HG03432 (cell line): ENCODE measurements around the gene SNRNP70.
A peak's percentile ranks its signal among the peaks of the same experiment; 100 is the strongest.

ENCODE experiments used
- ATAC-seq: cut with Tn5 transposase; IDR thresholded peaks from one replicate; pipeline ENCODE4 v1.9.1; 2021; ENCODE audit warnings: mild to moderate bottlenecking, moderate library complexity; ENCODE audit not compliant: unreplicated experiment

SNRNP70 gene

GRCh38 chr19:49097453-49098288 is 12.4 kb downstream of the SNRNP70 start:
- no peak for ATAC-seq

GRCh38 chr19:49098795-49099194 is 13.5 kb downstream of the SNRNP70 start:
- no peak for ATAC-seq

DNA sequence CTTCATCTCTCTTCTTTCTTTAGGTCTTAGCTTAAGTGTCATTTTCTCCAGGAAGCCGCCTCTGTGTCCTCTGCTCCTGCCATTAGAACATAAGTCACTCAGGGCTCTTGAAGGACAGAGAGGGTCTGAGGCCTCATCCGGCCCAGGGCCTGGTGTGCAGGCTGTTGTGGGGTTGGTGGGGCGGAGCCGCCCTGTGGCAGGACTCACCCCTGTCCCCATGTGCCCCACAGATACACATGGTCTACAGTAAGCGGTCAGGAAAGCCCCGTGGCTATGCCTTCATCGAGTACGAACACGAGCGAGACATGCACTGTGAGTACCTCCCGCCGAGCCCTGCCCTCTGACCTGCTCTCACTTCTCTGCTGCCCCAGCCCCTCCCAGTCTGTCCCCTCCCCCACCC is 15.9 kb downstream of the SNRNP70 start:
- no peak for ATAC-seq

- ATAC-seq = no peak
Observed at GRCh38 chr19:49102303-49102702, 17.1 kb downstream of the SNRNP70 start.

GRCh38 chr19:49103331-49104085 is 18.3 kb downstream of the SNRNP70 start:
- ATAC-seq = no peak

GRCh38 chr19:49104229-49104864 is 19.1 kb downstream of the SNRNP70 start:
- no peak for ATAC-seq

DNA sequence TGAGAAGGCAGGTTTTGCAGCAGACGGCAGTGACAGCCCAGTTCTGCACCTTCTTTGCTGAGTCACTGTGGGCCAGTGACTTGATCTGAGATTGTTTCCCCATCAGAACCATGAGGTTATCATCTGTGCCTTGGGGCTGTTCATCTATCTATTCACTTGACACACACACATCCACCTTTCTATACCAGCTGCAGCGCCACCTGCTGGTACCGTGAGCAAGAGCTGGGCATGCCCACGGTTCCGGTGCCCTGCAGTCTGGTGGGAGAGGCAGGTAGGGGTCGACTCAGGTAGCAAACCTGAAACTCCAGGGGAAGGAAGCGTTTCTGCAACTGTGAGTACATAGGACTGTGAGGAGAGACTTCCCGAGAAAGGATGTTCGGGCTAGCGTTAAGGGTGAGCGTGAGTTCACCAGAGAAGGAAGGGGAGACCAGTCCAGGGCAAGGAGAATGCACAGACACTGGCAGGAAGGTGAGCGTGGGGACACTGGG is 21.4 kb downstream of the SNRNP70 start:
- ATAC-seq = no peak

GRCh38 chr19:49107625-49108459 is 22.6 kb downstream of the SNRNP70 start:
- ATAC-seq = no peak

DNA sequence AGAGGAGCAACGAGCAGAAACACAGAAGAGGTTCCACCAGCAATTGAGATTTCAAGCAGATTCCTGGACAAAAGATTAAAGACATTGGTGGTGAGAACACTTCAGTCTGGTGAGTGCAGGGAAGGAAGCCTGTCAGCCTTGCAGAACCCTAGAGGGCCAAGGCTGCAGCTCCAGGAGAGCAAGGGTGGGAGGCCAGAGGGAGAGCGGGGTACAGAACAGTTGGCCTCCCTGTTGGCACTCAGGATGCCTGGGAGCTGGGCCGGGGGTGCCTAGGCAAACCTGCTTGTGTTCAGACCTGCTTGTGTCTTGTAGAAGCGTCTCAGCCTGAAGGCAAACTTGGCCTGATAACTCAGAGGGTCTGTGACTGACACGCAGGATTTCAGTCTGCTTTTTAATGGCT is 23.8 kb downstream of the SNRNP70 start:
- no peak for ATAC-seq

DNA sequence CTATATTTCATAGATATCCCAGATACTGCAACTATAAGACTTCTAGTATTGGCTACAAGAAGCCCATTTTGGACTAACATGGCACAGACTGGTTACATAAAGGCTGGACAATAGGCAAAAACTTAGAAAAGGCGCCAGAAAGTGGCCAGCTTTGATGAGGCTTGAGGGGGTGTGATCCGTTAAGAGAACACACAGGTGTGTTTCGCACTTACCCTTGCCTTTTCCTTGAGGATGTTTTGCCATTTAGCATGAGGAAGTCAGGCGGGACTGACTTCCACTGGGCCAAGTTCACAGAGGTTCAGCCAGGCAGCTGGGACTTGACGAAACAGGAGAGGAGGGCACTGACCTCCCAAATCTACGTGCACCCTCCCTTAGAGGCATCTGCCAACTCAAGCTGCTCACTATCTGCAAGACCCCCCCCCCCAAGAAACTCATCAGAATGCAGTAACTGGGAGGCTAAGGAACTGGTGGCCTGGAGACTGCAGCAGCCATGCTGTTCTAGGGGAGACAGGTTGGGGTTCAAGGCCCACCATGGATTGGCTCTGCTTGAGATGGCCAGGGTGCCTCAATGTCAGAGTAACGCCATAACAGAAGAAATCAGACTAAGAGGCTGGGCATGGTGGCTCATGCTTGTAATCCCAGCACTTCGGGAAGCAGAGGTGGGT is 24.4 kb downstream of the SNRNP70 start:
- ATAC-seq = no peak

DNA sequence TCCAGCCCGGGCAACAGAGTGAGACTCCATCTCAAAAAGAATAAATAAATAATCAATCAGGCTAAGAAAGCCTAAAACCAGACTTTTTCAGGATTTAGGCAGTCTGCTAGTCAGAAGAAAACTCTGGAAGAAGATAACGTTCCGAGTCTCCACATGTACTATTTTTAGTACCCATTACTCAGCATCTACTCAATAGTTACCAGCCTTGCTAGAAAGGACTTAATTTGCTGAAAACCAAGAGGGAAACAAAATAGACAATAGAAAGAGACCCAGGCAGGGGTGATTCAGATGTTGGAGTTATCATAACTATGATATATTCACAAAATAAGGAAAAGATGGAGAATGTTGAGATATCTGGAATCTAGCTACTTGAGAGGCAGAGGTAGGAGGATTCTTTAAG is 25.3 kb downstream of the SNRNP70 start:
- ATAC-seq = no peak

- no peak for ATAC-seq
Observed at GRCh38 chr19:49111218-49111998, 26.2 kb downstream of the SNRNP70 start.

- ATAC-seq = peak; percentile 60
Observed at GRCh38 chr19:49113762-49114629, 28.7 kb downstream of the SNRNP70 start, which contains the start of gene LIN7B. TSS of gene LIN7B (plus strand) at chr19:49114370. CDS start at chr19:49114405, 35 bp downstream.

GRCh38 chr19:49114630-49115363 is 29.5 kb downstream of the SNRNP70 start:
- ATAC-seq = no peak

- no peak for ATAC-seq
Observed at GRCh38 chr19:49116544-49116943, 31.3 kb downstream of the SNRNP70 start.

GRCh38 chr19:49117677-49118564 is 32.7 kb downstream of the SNRNP70 start:
- no peak for ATAC-seq
